Activated CD8-positive, alpha-beta T cell treated with anti-CD3 and anti-CD28 coated beads for 36 hours (primary cell): ENCODE measurements around the gene ROMO1. TPM values are rescaled to one million over a fixed set of nuclear protein-coding genes. Genes with fewer than 3 reads are reported as not detected.

Experiments
- ATAC-seq: fragments of 200-7000 bp; cut with Tn5 transposase; one replicate; pipeline ENCODE4 v1.10.0; 2021; ENCODE audit warnings: mild to moderate bottlenecking, moderate library complexity
- CTCF ChIA-PET: fragments of 350-600 bp; sonication (Branson Sonifier 250); formaldehyde crosslinking; loops from one replicate; lab custom pipeline; 2021; ENCODE audit warnings: antibody characterized with exemption; lab: Charles Lee
- POLR2A ChIA-PET: fragments of 350-600 bp; sonication (Branson Sonifier 250); formaldehyde crosslinking; loops from one replicate; lab custom pipeline; 2021; ENCODE audit warnings: antibody characterized with exemption; lab: Charles Lee
- DNase-seq: peaks from one replicate; pipeline ENCODE4 v3.0.0-alpha.2; 2020
- H3K27ac Mint-ChIP-seq: one replicate; pipeline ENCODE4 v1.8.0; 2021; ENCODE audit warnings: mild to moderate bottlenecking, mixed read lengths
- H3K27me3 Mint-ChIP-seq: one replicate; pipeline ENCODE4 v1.8.0; 2021; ENCODE audit warnings: mixed read lengths
- H3K36me3 Mint-ChIP-seq: one replicate; pipeline ENCODE4 v1.8.0; 2021; ENCODE audit warnings: low read depth, mixed read lengths
- H3K4me1 Mint-ChIP-seq: one replicate; pipeline ENCODE4 v1.8.0; 2021; ENCODE audit warnings: low read depth, mixed read lengths
- H3K4me3 Mint-ChIP-seq: one replicate; pipeline ENCODE4 v1.8.0; 2021; ENCODE audit warnings: mild to moderate bottlenecking, moderate library complexity, mixed read lengths
- H3K9me3 Mint-ChIP-seq: one replicate; pipeline ENCODE4 v1.8.0; 2021; ENCODE audit warnings: mixed read lengths
- CTCF ChIP-seq: fragments of 200-600 bp; IDR thresholded peaks from one replicate; pipeline ENCODE4 v1.8.0; 2022; ENCODE audit warnings: antibody characterized with exemption, mild to moderate bottlenecking
- intact Hi-C: fragments of 100-400 bp; cut with micrococcal nuclease; formaldehyde crosslinking; loops from one replicate; pipeline ENCODE4 v1.10.0; 2022
- total RNA-seq, 2 experiments: library from RNA; stranded (reverse); gene quantifications; one replicate each; pipeline ENCODE4 v1.2.3, GENCODE V29; 2021

Gene ROMO1
- total RNA-seq, 2 experiments from 2014 or later = 146 to 148 TPM

- Mint-ChIP-seq H3K27ac (no peak overlapping the region), H3K36me3 (peaks cover 77% of the 10 kb centered on the region), H3K9me3 (no peaks in the 10 kb centered on the region), H3K4me1 (peaks cover 53% of the 10 kb centered on the region), H3K4me3 (no peak overlapping the region), H3K27me3 (no peaks in the 10 kb centered on the region)
- intact Hi-C loops = loop anchor here (5.0 kb wide), 1 partner anchor 34 kb away; the partner anchor contains the start of genes NFS1 and ROMO1
- CTCF ChIA-PET = interaction anchor here (1.1 to 3.3 kb wide), 6 partner anchors 11 to 153 kb away, joined by 3 to 11 read pairs (median 5); partner anchors contain the start of genes PHF20 and RBM39
- no peak for TF ChIP-seq CTCF
- DNase-seq (no peak), ATAC-seq (no peak)
- POLR2A ChIA-PET = interaction anchor here (1.3 to 36.9 kb wide), 4 partner anchors 4 to 158 kb away, joined by 3 to 1214 read pairs (median 776); partner anchors contain the start of genes NFS1, PHF20, RBM39 and ROMO1
Measured at GRCh38 chr20:35730583-35731468, 31.6 kb downstream of the ROMO1 start.

GRCh38 chr20:35731469-35731788 is 32.2 kb downstream of the ROMO1 start:
- Mint-ChIP-seq H3K27me3 (no peaks in the 10 kb centered on the region), H3K27ac (peak overlapping the region; percentile 76), H3K36me3 (peaks cover 79% of the 10 kb centered on the region), H3K4me3 (no peak overlapping the region), H3K9me3 (no peaks in the 10 kb centered on the region), H3K4me1 (peaks cover 58% of the 10 kb centered on the region)
- TF ChIP-seq CTCF = no peak
- DNase-seq = no peak
- ATAC-seq = no peak
- ChIA-PET CTCF (interaction anchor here (1.1 to 3.3 kb wide), 5 partner anchors 12 to 153 kb away, joined by 3 to 11 read pairs (median 4); partner anchors contain the start of gene PHF20), POLR2A (interaction anchor here (15.2 to 36.9 kb wide), 3 partner anchors 4 to 38 kb away, joined by 339 to 1214 read pairs (median 1214); partner anchors contain the start of genes NFS1, PHF20, RBM39 and ROMO1)
- intact Hi-C loops = loop anchor here (5.0 kb wide), 1 partner anchor 34 kb away; the partner anchor contains the start of genes NFS1 and ROMO1

- H3K36me3 Mint-ChIP-seq = peaks cover 75% of the 10 kb centered on the region
- intact Hi-C loops = loop anchor here (5.0 kb wide), 1 partner anchor 35 kb away; the partner anchor contains the start of genes NFS1 and ROMO1
- ChIA-PET POLR2A (interaction anchor here (0.6 to 36.9 kb wide), 4 partner anchors 5 to 37 kb away, joined by 4 to 1214 read pairs (median 776); partner anchors contain the start of genes NFS1, PHF20, RBM39 and ROMO1), CTCF (interaction anchor here (1.3 to 1.5 kb wide), 2 partner anchors 17 to 19 kb away, joined by 3 to 6 read pairs; no protein-coding TSS in a partner anchor)
- peak overlapping the region; percentile 76 for H3K27ac Mint-ChIP-seq
- H3K27me3 Mint-ChIP-seq = no peaks in the 10 kb centered on the region
- no peak for DNase-seq
- ATAC-seq = no peak
- peak overlapping the region; percentile 26 for H3K4me3 Mint-ChIP-seq
- no peaks in the 10 kb centered on the region for H3K9me3 Mint-ChIP-seq
- TF ChIP-seq CTCF = no peak
- H3K4me1 Mint-ChIP-seq = peaks cover 54% of the 10 kb centered on the region
Measured at GRCh38 chr20:35731862-35732643, 32.8 kb downstream of the ROMO1 start.

- H3K27ac Mint-ChIP-seq = peak overlapping the region; percentile 73
- no peak for TF ChIP-seq CTCF
- H3K27me3 Mint-ChIP-seq = no peaks in the 10 kb centered on the region
- ChIA-PET CTCF (no interaction called here), POLR2A (interaction anchor here (0.6 to 36.9 kb wide), 4 partner anchors 6 to 37 kb away, joined by 4 to 1214 read pairs (median 776); partner anchors contain the start of genes NFS1, PHF20, RBM39 and ROMO1)
- ATAC-seq = no peak
- DNase-seq = no peak
- peaks cover 78% of the 10 kb centered on the region for H3K36me3 Mint-ChIP-seq
- intact Hi-C loops = loop anchor here (5.0 kb wide), 1 partner anchor 35 kb away; the partner anchor contains the start of genes NFS1 and ROMO1
- H3K9me3 Mint-ChIP-seq = no peaks in the 10 kb centered on the region
- H3K4me1 Mint-ChIP-seq = peaks cover 54% of the 10 kb centered on the region
- peak overlapping the region; percentile 26 for H3K4me3 Mint-ChIP-seq
Measured at GRCh38 chr20:35732644-35732982, 33.4 kb downstream of the ROMO1 start.
